Brain pericyte (primary cell): ENCODE data around the gene NELL1.

Source experiments
- DNase-seq: peaks from one replicate; pipeline ENCODE4 v3.0.0-alpha.2; 2012; ENCODE audit warnings: low read depth, low spot score

Gene NELL1

DNA sequence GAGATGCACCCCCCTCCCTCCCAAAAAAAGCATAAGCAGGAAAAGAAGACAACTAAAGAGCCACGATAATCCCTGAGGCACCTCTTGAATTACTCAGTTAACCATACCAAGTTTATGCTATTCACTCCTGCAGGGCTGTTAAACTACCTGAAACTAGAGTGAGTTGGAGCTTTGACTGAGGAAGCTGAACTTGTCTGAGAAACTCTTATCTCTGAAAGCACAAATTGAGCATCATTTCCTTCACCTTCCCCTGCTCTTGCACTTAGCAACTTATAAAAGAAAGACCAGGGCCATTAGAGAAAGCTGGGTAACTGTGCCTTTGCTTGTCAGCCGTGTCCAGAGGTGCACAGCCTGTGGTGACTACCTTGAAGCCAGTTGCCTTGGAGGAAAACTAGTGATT lies 745.6 kb downstream of the NELL1 start:
- DNase-seq, result no peak

DNA sequence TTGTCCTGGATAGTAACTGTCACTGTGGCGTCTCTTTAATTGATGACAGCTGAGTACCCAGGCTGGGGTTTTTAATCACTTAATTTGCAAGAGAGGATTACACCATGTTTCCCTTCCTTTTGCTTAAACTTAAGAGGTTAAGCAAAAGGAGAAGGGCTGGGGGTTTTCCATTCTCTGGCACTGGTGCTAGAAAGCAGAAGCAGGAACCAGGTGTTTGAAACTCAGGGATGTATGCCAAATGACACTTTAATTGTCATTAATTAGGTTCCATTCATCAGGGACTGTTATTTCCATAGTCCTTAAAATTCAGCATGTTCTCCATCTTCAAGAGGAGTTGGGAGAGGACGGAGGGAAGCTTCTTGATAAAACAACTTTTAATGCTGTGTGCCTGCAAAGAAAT lies 746.2 kb downstream of the NELL1 start:
- DNase-seq, result no peak

DNA sequence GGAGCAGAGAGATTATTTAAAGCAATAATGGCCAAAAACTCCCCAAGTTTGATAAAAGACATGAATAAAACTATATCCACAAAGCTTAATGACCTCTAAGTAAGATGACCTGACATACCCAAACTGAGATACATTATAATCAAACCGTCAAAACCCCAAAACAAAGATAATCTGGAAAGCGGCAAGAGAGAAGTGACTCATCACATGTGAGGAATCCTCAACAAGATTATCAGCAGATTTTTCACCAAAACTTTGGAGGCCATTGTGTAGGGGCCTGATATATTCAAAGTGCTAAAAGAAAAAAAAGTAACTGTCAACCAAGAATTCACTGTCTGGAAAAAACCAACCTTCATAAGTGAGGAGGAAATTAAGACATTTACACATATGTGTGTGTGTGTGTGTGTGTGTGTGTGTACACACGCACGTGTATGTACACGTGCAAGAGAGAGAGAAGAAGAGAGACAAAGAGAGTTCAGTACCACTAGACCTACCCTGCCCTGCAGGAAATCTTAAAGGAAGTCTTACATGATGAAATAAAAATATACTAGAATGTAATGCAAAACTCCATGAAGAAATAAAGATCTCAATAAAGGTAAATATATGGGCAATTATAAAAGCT lies 752.4 kb downstream of the NELL1 start:
- no peak for DNase-seq

DNA sequence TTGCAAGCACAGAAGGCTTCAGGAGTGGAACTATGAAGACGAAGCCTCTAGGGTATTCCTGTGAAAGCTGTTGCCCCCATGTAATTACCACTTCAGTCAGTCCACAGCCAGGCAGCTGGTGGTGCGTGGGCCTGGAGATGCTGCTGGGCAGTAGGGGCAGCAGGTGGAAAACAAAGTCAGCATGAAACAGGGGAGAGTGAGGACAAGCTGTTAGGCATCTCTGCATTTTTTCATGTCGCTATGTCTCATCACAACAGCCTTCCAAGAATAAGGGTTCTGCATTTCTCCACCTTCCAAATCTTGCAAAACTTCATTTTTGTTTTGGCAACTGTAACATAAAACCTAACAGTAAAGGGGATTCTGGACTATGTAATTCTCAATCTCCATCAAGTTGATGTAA lies 757.5 kb downstream of the NELL1 start:
- no peak for DNase-seq

DNA sequence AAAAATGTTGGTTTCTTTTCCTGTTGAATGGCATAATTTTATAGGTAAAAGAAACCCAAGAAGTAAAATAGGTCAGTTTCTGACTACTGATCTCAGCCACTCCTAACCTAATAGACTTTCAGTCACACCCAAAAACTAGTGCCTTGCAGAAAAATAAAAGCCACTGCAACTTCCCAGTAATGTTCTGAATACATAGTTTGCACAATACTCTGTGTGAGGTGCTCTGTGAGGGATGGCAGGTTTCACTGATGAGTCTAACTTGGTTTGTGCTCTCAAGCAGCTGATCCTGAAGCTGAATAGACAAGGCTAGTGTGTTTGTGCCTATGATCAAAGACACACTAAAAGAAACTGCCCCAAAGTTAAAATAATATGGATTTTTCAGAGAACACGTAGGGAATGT lies 758.3 kb downstream of the NELL1 start:
- DNase-seq, result no peak

DNA sequence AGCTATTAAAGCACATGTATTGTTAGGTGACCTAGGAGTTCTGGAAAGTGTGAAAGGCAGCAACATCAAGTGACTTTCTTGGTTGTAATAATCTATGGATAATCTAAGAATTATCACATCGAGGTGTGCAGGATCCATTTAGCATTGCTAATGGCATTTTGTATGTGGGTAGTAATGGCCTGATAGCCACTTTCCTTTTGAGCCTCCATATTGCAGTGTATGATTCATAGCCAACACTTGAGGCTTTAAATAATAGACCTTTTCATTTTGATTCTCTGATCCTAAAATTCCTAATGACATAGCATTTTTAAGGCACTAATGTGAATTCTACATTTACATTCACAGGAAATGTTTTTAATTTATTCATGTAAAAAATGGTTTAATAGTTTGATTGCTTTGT lies 759.4 kb downstream of the NELL1 start:
- DNase-seq, result no peak

DNA sequence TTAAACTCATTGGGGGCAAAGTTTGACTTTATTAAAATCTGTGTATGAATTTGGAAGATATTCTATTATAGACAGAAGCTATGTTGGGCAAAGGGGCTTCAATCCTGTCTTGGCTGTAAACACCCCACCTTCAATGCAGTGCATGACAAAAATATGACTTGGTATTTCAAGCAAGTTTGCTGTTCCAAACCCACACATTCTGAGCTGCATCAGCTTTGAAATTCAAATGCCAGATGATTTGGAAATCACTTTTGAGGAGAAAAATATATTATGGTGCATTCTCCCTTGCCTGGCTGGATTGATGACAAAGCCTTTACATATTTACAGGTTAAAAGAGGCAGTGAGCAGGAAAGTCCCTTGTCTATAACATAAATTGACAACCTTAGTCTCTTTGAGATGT lies 760.0 kb downstream of the NELL1 start:
- no peak for DNase-seq

DNA sequence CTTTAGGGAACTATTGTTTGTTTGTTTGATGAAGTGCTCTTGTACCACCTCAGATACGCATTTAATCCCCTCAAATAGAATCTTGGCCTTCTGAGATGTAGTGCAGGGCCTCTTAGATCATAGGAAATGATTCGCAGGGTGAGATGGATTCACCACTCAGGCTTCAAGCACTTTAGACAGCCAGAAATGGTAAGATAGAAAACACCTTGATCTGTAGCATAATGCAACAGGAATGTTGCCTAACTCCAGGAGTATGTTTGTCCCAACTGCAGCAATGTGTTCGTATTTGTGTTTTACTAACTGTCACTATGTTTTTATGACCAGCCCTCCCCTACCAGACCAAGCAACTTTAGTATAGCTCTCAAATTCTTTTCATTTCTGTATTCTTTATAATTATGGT lies 761.2 kb downstream of the NELL1 start:
- no peak for DNase-seq

DNA sequence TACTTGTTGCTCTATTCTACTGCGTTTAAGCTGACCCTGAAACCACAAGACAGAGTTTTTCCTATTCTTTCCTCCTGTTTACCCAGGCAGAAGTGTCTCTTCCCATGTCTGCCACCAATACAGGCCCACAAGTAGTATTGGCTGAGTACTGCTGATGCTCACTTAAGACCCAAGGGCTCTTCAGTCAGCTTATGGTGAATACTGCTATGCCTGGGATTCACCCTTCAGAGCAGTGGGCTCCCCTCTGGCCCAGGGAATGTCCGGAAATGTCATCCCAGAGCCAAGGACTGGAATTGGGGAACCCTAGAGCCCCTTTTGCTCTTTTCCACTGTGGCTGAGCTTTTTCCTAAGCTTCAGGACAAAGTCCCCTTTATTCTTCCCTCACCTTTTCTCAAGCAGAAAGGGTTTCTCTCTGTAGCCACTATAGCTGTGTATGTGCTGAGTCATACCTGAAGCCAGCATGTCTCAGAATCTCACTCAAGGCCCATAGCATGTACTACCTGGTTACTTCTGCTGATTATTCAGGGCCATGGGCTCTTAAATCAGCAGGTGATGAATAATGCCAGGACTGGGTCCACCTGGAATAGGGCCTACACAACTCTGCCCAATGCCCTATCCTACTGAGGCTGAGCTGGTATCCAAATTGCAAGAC lies 777.7 kb downstream of the NELL1 start:
- DNase-seq, result no peak

DNA sequence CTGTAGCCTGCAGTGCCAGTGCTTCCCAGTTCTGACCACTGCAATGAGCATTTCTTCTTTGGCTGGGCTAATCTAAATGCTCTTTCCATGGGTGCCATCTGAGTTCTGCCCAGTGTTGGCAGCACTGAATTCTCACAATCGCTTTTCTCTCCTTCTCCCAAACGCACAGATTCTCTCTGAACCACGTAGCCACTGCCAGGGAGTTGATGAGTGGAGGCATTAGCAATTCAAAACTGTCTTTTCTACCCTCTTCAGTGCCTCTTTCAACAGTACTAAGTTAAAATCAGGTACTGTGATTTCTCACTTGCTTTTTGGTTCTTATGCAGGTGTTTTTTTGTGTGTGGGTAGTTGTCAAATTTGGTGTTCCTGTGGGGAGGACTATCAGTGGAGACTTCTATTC lies 778.5 kb downstream of the NELL1 start:
- no peak for DNase-seq

DNA sequence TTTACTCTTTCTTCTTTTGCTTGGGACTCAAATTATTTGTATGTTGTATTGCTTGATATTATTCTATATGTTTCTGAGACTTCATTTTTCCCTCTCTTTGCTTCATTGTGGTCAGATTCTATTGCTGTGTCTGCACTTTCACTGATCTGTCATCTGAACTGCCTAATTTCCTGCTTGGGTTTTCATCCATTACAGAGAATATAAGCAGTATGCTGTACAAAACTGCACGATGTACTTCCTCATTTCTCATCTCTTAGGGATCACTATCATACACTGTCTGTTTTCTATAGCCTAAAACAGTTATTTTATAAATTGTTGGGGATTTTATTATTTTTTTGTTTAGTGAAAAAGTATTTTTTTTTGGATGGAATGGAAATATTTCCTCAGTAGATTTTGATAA lies 786.8 kb downstream of the NELL1 start:
- DNase-seq, result no peak

DNA sequence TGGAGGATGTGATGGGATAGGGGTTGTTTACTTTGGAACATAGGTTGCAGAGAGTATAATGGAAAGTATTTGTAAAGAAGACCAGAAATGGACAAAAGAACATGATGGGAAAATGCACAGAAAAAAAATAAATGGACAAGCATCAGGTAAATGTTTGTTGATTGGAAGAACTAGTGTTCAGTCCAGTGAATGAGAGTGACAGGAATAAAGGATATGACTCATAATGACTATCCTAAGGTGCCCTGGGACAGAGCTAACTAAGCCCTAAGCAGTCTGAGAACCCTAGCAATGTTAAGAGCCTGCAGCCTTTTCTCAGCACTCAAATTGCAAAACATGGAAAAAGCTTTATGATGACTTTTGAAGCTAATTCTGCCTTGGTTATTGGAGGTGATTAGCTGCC lies 790.7 kb downstream of the NELL1 start:
- no peak for DNase-seq

DNA sequence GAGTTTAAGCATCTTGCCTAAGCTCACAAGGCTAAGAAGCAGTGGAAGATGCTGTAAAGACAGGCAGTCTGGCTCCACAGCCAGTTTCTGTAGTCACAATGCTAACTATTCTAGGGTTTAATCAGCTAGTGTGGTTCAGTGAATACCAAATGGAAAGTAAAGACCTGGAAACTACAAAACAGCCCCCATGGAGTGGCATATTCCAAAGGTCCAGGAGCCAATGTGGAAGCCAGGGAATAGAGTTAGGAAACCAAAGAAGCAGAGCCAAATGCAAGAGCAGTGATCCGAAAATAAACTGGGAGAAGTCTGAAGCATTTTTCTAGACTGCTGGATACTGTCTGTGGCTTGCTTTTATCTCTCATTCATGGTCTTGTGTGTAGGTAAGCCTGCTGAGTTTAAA lies 792.3 kb downstream of the NELL1 start:
- DNase-seq, result no peak

DNA sequence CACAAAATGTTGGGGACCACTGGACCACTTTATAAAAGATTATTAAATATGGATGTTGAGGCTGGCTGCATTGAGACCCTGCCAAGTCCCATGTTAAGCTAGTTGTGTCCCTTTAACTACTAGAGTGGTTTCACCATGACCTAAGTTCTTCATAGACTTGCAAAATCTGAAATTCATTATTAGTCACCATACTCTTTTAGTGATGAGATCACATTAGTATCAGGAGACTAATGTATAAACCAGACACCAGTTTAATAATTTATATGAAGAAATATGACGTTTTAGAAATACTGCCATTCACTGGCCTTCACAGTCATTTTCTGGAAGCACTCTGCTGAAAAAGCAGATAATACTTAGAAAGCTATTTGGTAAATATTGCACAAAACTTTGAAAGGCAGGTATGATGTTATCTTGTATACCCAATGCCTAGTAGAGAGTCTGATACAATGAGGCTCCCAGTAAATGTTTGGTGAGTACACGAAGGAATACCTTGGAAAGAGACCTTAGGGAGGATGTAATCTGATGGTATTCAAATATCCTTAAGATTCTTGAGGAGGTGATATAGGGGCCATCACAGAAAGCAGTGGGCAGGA lies 795.3 kb downstream of the NELL1 start:
- DNase-seq, result no peak

DNA sequence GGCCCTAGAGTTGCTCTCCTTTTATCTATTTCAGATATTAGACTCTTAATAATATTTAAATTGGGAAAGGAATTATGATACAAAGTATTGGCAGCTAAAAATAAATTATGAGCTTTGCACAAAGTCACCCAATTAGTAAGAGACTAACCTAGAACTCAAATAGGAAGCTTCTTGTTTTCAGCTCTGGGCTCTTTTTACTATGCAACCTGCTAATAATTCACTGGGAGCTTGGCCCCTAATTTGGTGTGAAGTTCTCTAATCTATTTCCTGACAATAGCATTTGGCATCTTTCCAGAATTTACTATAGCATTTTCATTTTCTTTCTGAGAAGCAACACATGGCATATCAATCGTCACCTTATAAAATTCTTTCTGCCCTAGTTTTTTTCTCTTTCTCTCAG lies 795.8 kb downstream of the NELL1 start:
- DNase-seq, result no peak

DNA sequence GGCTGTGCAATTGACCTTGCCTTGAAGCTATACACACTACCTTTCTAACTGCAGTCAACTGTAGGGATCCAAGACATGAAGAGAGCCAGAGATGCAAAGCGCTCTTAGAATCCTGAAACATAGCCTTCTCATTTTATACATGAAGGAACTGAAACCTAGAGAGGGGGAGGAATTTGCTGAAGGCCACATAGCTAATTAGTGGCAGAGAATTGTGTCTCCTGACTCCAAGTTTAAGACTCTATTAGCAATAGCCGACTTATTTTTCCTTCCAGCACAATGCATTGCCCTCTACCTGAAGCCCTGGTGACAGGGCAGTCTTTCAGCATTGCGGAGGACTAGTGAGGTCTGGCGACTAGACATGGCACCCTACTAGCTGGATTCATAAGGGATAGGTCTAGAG lies 796.5 kb downstream of the NELL1 start:
- no peak for DNase-seq

DNA sequence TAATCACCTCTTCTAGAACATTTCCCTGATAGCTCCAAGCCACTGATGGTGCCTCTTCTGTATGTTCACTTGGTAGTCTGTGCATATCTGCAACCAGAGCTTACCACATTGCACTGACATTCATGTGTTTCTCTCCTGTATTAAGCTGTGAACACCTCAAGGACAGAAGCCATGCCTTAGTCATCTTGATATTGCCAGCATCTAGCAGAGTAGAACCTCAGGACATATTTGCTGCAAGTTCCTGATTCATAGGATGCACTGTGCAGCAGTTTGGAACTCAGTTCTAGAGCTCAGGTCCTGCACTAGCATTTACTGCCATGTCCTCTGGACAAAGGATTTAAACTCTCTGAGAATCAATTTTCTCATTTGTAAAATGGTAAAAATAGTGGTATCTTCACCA lies 801.1 kb downstream of the NELL1 start:
- no peak for DNase-seq

DNA sequence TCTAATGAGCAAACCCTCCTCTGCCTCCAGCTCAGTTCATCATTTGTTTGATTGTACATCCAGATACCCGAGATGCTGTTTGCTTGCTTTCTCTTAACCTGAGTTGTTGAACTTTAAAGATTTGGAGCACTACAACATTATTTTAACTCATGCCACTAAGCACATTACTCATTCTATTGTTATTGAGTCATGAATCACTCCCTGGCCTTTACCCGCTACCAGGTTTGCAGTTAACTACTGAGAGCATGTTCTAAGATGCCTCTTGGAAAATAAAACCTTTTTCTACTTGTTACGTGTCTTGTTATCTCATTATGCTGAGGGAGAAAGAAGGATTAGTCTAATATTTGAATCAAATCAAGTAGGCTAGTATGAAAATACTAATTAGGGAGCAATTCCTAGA lies 802.9 kb downstream of the NELL1 start:
- DNase-seq, result no peak

DNA sequence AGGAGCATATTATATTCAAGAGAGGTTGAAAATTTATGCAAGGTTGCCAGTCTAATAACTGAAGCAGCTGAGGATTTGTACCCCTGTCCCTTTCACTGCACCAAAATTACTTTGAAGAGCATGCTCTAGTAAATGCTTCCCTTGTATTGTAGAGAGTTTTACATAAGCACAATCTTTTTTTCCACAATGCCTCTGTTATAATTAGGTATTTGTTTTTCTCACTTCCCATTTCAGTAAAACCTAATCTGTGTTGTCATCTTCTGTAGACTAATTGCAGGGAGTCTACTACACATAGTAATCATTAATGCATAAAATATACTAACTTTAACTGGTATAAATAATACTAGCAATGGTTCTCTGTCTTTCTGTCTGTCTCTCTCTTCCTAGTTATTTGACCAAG lies 805.1 kb downstream of the NELL1 start:
- DNase-seq, result no peak

DNA sequence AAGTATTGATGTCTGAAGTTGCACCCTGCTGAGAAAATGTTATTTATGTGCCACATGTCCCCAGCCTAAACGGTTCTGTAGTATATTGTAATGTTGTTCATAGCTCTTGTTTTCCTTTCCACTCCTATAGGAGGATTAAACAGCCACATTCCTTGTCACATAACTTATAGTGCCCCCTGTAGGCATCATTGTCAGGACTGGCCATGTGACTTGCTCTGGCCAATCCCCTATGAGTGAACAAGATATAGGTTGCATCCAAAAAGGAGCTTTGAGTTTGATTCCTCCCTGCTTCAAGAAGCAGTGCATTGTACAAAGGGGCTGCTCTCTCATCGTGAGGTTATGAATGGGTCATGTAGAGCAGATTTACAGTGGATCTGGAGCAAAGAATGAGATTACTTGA lies 805.9 kb downstream of the NELL1 start:
- DNase-seq, result no peak

DNA sequence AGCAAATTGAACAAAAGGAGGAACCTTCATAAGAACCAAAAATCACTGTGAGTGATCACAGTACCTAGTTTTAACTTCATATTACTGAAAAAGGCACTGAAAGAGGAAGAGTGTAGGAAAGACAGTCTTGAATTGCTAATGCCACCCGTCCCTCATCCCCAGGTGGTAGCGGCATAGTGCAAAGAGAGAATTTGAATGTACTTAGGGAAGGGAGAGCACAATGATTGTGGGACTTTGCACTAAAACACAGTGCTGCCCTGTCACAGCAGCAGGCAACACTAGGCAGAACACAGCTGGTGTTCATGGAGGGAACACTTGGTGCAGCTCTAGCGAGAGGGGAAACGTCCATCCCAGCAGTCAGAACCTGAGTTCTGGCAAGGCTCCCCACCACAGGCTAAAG lies 807.2 kb downstream of the NELL1 start:
- DNase-seq, result no peak

DNA sequence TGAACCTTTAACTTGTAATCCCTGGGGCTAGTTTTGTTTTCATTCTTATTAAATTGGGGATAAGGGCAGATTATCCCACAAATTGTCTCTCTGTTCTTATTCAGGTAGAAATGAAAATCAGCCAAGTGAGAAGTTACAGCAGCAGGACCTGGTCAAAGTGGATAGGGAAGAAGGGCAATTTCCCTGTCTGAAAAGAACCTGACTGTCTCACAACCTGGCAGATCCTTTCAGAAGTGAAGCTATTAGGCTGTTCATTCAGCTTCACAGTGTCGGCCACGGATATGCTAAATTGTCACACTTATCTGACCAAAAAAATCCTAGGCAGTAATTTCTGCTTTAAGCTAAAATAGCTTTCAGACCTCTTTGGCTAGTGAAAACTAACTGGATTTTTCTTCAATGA lies 810.9 kb downstream of the NELL1 start:
- DNase-seq, result no peak

DNA sequence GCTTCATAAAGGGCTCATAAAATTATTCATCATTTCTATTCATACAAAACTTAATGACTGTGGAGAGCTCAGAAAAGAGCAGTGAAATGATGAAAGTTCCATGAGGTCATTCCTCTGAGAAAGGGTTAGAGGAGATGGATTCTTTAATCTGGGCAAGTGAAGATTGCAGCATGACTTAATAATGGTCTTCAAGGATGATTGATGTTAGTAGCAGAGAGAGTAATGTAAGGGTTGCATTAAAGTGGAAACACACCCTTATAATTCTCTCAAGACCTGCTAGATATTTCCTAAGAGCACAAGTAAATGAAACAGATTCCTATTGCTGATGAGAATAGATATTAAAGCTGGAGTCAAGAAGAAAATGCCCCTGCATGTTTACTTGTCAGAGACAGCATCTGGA lies 811.9 kb downstream of the NELL1 start:
- DNase-seq, result no peak

DNA sequence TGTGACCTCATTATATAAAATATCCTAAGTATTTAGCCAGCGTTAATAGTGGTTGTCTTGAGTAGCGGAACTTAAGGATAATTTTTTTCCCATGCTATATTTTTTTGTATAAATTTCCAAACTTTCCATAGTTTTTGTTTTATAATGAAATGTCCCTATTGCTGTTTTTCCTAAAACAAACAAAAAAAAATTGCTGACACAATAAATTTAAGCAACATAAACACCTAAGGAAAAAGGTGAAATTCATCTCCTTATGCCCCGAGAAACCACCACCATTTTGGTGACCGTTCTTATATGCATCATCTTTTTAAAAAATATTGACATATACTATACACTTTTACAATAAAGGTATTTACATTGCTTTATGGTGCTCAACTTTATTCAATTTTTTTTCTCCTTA lies 814.7 kb downstream of the NELL1 start:
- DNase-seq, result no peak
